Neural cell (in vitro differentiated cells): Measurements from ENCODE around the gene RALGDS. TPM values are rescaled to one million over a fixed set of nuclear protein-coding genes. Genes with fewer than 3 reads are reported as not detected.

Source experiments
- H2AFZ ChIP-seq: fragments of 200-600, 300-800 bp; sonication (generic), shearing (Covaris generic); 2 replicates; pipeline ENCODE4 v1.6.0; 2014; ENCODE audit warnings: low read depth, mild to moderate bottlenecking, antibody characterized with exemption, low read length, moderate library complexity
- H3F3A ChIP-seq: fragments of 200-600 bp; shearing (Covaris generic); 2 replicates; pipeline ENCODE4 v1.6.1; 2016; ENCODE audit warnings: mild to moderate bottlenecking, moderate library complexity, mixed read lengths, antibody characterized with exemption, low read length; ENCODE audit not compliant: insufficient read depth, poor library complexity, severe bottlenecking
- H3K27ac ChIP-seq: fragments of 200-600, 300-800 bp; sonication (generic), shearing (Covaris generic); 2 replicates; pipeline ENCODE4 v1.5.1; 2014; ENCODE audit warnings: mild to moderate bottlenecking, low read length, moderate library complexity
- H3K27me3 ChIP-seq: fragments of 300-800, 200-600 bp; sonication (generic), shearing (Covaris generic); 2 replicates; pipeline ENCODE4 v1.6.0; 2014; ENCODE audit warnings: mild to moderate bottlenecking, low read depth, low read length, moderate library complexity; ENCODE audit not compliant: insufficient read depth
- H3K36me3 ChIP-seq: fragments of 300-800, 200-600 bp; sonication (generic), shearing (Covaris generic); 2 replicates; pipeline ENCODE4 v1.5.1; 2014; ENCODE audit warnings: mild to moderate bottlenecking, antibody characterized with exemption, low read length, moderate library complexity; ENCODE audit not compliant: insufficient read depth
- H3K4me2 ChIP-seq: fragments of 300-800, 200-600 bp; sonication (generic), shearing (Covaris generic); 2 replicates; pipeline ENCODE4 v1.6.0; 2014; ENCODE audit warnings: mild to moderate bottlenecking, low read length
- H3K4me3 ChIP-seq: fragments of 300-800, 200-600 bp; sonication (generic), shearing (Covaris generic); 2 replicates; pipeline ENCODE4 v1.5.1; 2014; ENCODE audit warnings: mild to moderate bottlenecking, low read length, moderate library complexity
- H3K79me2 ChIP-seq: fragments of 200-600 bp; shearing (Covaris generic); replicated peaks from 2 replicates; pipeline ENCODE4 v1.6.0; 2014; ENCODE audit warnings: mild to moderate bottlenecking, low read length, moderate library complexity; ENCODE audit not compliant: insufficient read depth
- H3K9ac ChIP-seq: fragments of 300-800, 200-600 bp; sonication (generic), shearing (Covaris generic); 2 replicates; pipeline ENCODE4 v1.6.1; 2016; ENCODE audit warnings: mild to moderate bottlenecking, low read length, mixed read lengths
- H3K9me2 ChIP-seq: fragments of 200-600 bp; shearing (Covaris generic); 2 replicates; pipeline ENCODE4 v1.6.1; 2016; ENCODE audit warnings: mild to moderate bottlenecking, low read length, mixed read lengths; ENCODE audit not compliant: insufficient read depth
- H3K9me3 ChIP-seq: fragments of 200-600, 300-800 bp; sonication (generic), shearing (Covaris generic); 2 replicates; pipeline ENCODE4 v1.6.1; 2016; ENCODE audit warnings: mild to moderate bottlenecking, mixed run types, low read length, moderate library complexity, mixed read lengths
- H4K20me1 ChIP-seq: fragments of 200-600 bp; shearing (Covaris generic); 2 replicates; pipeline ENCODE4 v1.6.1; 2016; ENCODE audit warnings: mild to moderate bottlenecking, mixed run types; ENCODE audit not compliant: insufficient read depth
- EP300 ChIP-seq: fragments of 450-650 bp; conservative IDR thresholded peaks from 2 replicates; pipeline ENCODE4 v1.6.1; 2014; ENCODE audit warnings: antibody characterized with exemption, mild to moderate bottlenecking, moderate library complexity; ENCODE audit not compliant: poor library complexity, severe bottlenecking
- EZH2 ChIP-seq: fragments of 200-600, 300-800 bp; shearing (Covaris generic), sonication (generic); IDR thresholded peaks from 2 replicates; pipeline ENCODE4 v1.6.1; 2014; ENCODE audit warnings: antibody characterized with exemption, low read length, borderline replicate concordance, mild to moderate bottlenecking; ENCODE audit not compliant: insufficient read depth, poor library complexity, severe bottlenecking
- MXI1 ChIP-seq: fragments of 450-650 bp; conservative IDR thresholded peaks from 2 replicates; pipeline ENCODE4 v1.6.1; 2014; ENCODE audit warnings: antibody characterized with exemption, mild to moderate bottlenecking; ENCODE audit not compliant: poor library complexity, severe bottlenecking
- POLR2AphosphoS5 ChIP-seq: IDR thresholded peaks from 2 replicates; pipeline ENCODE4 v1.6.1; 2012
- RAD21 ChIP-seq: fragments of 450-650 bp; conservative IDR thresholded peaks from 2 replicates; pipeline ENCODE4 v1.6.1; 2014; ENCODE audit warnings: antibody characterized with exemption, mild to moderate bottlenecking, moderate library complexity
- SMC3 ChIP-seq: fragments of 450-650 bp; conservative IDR thresholded peaks from 2 replicates; pipeline ENCODE4 v1.6.1; 2014; ENCODE audit warnings: antibody characterized with exemption, mild to moderate bottlenecking, moderate library complexity; ENCODE audit not compliant: poor library complexity
- TAF1 ChIP-seq: IDR thresholded peaks from 2 replicates; pipeline ENCODE4 v1.6.1; 2012; ENCODE audit warnings: low read depth
- polyA plus RNA-seq: library from polyadenylated mRNA; depleted of rRNA; stranded (reverse); fragments of >200 nt; gene quantifications from 2 replicates; pipeline ENCODE4 v1.2.3, GENCODE V29; 2014
- TF ChIP-seq, protein P1 (sequence below): IDR thresholded peaks from 2 replicates; pipeline ENCODE4 v1.6.1; 2012; ENCODE audit warnings: borderline replicate concordance
- TF ChIP-seq, protein P2 (sequence below): fragments of 450-650 bp; IDR thresholded peaks from 2 replicates; pipeline ENCODE4 v1.5.1; 2014; ENCODE audit warnings: antibody characterized with exemption, mild to moderate bottlenecking, moderate library complexity; ENCODE audit not compliant: poor library complexity, severe bottlenecking

The RALGDS gene
- polyA plus RNA-seq, 1 donor from 2014 or later, result 174 TPM

DNA sequence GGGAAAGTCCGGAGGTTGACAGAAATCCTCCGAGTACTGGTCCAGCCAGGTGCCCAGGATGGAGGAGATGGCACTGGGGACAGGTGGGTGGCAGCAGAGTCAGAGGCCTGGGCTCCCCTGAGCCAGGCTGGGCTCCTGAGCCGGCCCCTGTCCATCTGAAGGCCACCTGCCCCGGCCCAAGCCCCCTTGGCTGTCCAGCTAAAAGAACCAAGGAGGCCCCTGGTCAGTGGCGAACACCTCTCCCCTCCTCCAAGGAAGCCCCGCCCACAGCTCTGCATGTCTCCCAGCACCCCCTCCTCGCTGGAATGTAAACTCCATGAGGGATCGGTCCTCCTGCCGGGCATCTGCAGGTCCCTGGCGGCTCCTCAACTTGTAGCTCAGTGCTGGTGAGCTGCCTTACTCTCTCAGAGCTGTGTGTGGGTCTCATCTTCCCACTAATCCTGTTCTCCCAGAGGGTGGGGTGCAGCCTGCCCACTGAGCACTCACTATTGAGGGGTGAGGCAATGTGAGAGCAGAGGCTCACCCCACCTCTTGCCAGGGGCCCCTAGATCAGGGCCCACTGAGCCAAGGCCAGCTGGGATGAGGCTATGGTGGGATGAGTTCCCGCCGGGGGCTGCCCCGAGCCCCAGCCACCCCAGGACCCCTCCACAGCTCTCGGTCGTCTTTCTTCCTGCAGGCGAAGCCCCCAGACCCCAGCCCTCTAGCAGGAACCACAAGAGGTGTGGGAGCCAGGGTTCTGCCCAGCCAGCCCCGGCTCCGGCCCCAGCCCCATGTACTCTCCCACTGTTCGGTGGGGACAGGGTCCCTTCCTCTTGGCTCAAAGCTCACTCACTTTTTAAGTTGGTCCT lies 12.0 kb downstream of the RALGDS start:
- H3K9me2 ChIP-seq, result no peaks in the 10 kb centered on the region
- no peak overlapping the region for H3K4me3 ChIP-seq
- no peaks in the 10 kb centered on the region for H3K36me3 ChIP-seq
- no peaks in the 10 kb centered on the region for H3K9me3 ChIP-seq
- no peaks in the 10 kb centered on the region for H3K79me2 ChIP-seq
- no peaks in the 10 kb centered on the region for H3K27me3 ChIP-seq
- H3K9ac ChIP-seq, result no peak overlapping the region
- H3K4me2 ChIP-seq, result no peak overlapping the region
- no peak overlapping the region for H3K27ac ChIP-seq
- TF ChIP-seq, protein P1, sequence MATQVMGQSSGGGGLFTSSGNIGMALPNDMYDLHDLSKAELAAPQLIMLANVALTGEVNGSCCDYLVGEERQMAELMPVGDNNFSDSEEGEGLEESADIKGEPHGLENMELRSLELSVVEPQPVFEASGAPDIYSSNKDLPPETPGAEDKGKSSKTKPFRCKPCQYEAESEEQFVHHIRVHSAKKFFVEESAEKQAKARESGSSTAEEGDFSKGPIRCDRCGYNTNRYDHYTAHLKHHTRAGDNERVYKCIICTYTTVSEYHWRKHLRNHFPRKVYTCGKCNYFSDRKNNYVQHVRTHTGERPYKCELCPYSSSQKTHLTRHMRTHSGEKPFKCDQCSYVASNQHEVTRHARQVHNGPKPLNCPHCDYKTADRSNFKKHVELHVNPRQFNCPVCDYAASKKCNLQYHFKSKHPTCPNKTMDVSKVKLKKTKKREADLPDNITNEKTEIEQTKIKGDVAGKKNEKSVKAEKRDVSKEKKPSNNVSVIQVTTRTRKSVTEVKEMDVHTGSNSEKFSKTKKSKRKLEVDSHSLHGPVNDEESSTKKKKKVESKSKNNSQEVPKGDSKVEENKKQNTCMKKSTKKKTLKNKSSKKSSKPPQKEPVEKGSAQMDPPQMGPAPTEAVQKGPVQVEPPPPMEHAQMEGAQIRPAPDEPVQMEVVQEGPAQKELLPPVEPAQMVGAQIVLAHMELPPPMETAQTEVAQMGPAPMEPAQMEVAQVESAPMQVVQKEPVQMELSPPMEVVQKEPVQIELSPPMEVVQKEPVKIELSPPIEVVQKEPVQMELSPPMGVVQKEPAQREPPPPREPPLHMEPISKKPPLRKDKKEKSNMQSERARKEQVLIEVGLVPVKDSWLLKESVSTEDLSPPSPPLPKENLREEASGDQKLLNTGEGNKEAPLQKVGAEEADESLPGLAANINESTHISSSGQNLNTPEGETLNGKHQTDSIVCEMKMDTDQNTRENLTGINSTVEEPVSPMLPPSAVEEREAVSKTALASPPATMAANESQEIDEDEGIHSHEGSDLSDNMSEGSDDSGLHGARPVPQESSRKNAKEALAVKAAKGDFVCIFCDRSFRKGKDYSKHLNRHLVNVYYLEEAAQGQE, result no peak
- no peak for TF ChIP-seq POLR2AphosphoS5
- TF ChIP-seq, protein P2, sequence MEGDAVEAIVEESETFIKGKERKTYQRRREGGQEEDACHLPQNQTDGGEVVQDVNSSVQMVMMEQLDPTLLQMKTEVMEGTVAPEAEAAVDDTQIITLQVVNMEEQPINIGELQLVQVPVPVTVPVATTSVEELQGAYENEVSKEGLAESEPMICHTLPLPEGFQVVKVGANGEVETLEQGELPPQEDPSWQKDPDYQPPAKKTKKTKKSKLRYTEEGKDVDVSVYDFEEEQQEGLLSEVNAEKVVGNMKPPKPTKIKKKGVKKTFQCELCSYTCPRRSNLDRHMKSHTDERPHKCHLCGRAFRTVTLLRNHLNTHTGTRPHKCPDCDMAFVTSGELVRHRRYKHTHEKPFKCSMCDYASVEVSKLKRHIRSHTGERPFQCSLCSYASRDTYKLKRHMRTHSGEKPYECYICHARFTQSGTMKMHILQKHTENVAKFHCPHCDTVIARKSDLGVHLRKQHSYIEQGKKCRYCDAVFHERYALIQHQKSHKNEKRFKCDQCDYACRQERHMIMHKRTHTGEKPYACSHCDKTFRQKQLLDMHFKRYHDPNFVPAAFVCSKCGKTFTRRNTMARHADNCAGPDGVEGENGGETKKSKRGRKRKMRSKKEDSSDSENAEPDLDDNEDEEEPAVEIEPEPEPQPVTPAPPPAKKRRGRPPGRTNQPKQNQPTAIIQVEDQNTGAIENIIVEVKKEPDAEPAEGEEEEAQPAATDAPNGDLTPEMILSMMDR, result no peak
- TF ChIP-seq EZH2, result no peak
- TF ChIP-seq TAF1, result no peak
- no peak for TF ChIP-seq MXI1
- TF ChIP-seq RAD21, result no peak
- peaks cover 4% of the 10 kb centered on the region for H4K20me1 ChIP-seq
- no peak overlapping the region for H2AFZ ChIP-seq
- H3F3A ChIP-seq, result no peaks in the 10 kb centered on the region

DNA sequence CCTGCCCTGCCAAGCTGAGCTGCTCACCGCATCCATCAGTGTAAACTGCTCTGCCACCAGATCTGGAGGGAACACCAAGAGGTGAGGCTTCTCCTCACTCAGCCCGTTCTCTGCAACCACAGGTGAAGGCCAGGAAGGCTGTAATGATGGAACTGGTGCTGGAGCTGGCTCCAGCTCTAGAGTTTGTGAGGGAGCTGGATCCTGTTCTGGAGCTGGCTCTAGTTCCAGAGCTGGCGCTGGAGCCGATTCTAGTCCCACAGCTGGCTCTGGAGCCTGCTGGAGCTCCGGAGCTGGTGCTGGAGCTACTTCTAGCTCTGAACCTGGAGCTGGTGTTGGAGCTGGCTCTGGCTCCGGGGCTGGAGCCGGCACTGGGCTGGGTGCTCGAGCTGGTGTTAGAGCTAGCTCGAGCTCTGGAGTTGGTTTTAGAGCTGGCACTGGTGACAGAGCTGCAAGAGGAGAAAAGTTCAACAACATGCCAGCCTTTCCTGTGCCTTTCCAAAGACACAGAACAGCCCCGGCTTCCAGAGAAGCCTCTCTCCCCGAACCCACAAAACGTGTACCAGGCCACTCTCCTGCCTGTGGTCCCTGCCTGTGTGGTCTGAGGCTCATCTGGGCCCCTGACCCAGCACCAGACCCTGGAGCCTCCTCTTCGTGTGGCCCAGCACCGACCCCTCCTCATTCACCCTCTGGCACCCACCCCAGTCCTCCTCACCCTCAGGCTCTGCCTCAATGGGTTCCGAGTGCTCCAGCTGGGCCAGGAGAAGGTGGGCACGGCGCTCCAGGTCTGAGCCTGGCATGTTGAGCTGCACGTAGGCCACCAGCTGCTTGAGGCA lies 12.9 kb downstream of the RALGDS start:
- Histone ChIP-seq H3K9me2 (no peaks in the 10 kb centered on the region), H3K36me3 (no peaks in the 10 kb centered on the region), H3K27ac (no peak overlapping the region), H2AFZ (no peak overlapping the region), H3K79me2 (no peaks in the 10 kb centered on the region), H3K4me2 (no peak overlapping the region), H4K20me1 (peaks cover under 1% of the 10 kb centered on the region), H3K9me3 (no peaks in the 10 kb centered on the region), H3K27me3 (no peaks in the 10 kb centered on the region), H3K9ac (no peak overlapping the region), H3K4me3 (no peak overlapping the region), H3F3A (no peaks in the 10 kb centered on the region)
- TF ChIP-seq POLR2AphosphoS5, result no peak
- TF ChIP-seq, protein P1, result no peak
- no peak for TF ChIP-seq SMC3
- TF ChIP-seq EP300, result no peak
- no peak for TF ChIP-seq TAF1
- TF ChIP-seq EZH2, result no peak
- TF ChIP-seq MXI1, result no peak
- TF ChIP-seq, protein P2, result no peak
- TF ChIP-seq RAD21, result no peak
